Measurements from ENCODE around the gene PEPD. TPM values are rescaled to one million over a fixed set of nuclear protein-coding genes. Genes with fewer than 3 reads are reported as not detected.

PEPD gene
- total RNA-seq, 4 donors from 2014 or later: 40.1 to 61.4 (median 53.4) TPM

GRCh38 chr19:33365691-33366090 is 155.9 kb downstream of the PEPD start:
- no peak overlapping the region for H3K4me3 ChIP-seq
- 80 to 90% methylated on average over 7 of the region's 7 CpGs for WGBS, 2 donors
- peaks cover 0 to 17% (median 0%) of the 10 kb centered on the region in 3 donors for H3K4me1 ChIP-seq
- no peak overlapping the region for H3K27ac ChIP-seq
- no peaks in the 10 kb centered on the region for H3K27me3 ChIP-seq
- DNase-seq: no peak
- H3K9me3 ChIP-seq: no peaks in the 10 kb centered on the region
- intact Hi-C loops (cut with DNase I): no loop called here
- TF ChIP-seq POLR2A (IDR thresholded peaks at IDR 0.05): no peak
- TF ChIP-seq CTCF (IDR thresholded peaks at IDR 0.05): no peak
- no peaks in the 10 kb centered on the region for H3K36me3 ChIP-seq

- Histone ChIP-seq H3K27me3 (no peaks in the 10 kb centered on the region), H3K36me3 (no peaks in the 10 kb centered on the region), H3K9me3 (no peaks in the 10 kb centered on the region), H3K4me3 (no peak overlapping the region), H3K4me1 (peaks cover 0 to 25% (median 0%) of the 10 kb centered on the region in 3 donors), H3K27ac (no peak overlapping the region)
- no peak for TF ChIP-seq CTCF (IDR thresholded peaks at IDR 0.05)
- TF ChIP-seq POLR2A (IDR thresholded peaks at IDR 0.05): no peak
- 91% methylated on average over 5 of the region's 5 CpGs for WGBS, 2 donors
- no peak for DNase-seq
- intact Hi-C loops (cut with DNase I): no loop called here
Observed at GRCh38 chr19:33363476-33363875, 158.1 kb downstream of the PEPD start.

- intact Hi-C loops (cut with DNase I): no loop called here
- no peak for DNase-seq
- TF ChIP-seq CTCF (IDR thresholded peaks at IDR 0.05) (no peak), POLR2A (IDR thresholded peaks at IDR 0.05) (no peak)
- Histone ChIP-seq H3K27me3 (no peaks in the 10 kb centered on the region), H3K36me3 (no peaks in the 10 kb centered on the region), H3K4me3 (no peak overlapping the region), H3K4me1 (peaks cover 0 to 25% (median 6%) of the 10 kb centered on the region in 3 donors), H3K9me3 (no peaks in the 10 kb centered on the region), H3K27ac (no peak overlapping the region)
- 85% methylated on average over 6 of the region's 6 CpGs for WGBS, 2 donors
Observed at GRCh38 chr19:33362508-33363228, 158.9 kb downstream of the PEPD start.

- H3K4me1 ChIP-seq: peaks cover 0 to 29% (median 7%) of the 10 kb centered on the region in 3 donors
- H3K4me3 ChIP-seq: no peak overlapping the region
- no peak for TF ChIP-seq CTCF (IDR thresholded peaks at IDR 0.05)
- TF ChIP-seq POLR2A (IDR thresholded peaks at IDR 0.05): no peak
- no peaks in the 10 kb centered on the region for H3K36me3 ChIP-seq
- intact Hi-C loops (cut with DNase I): no loop called here
- no peaks in the 10 kb centered on the region for H3K27me3 ChIP-seq
- no peak for DNase-seq
- H3K9me3 ChIP-seq: peaks cover 0 to 9% (median 7%) of the 10 kb centered on the region in 3 donors
- 84 to 88% methylated on average over 3 of the region's 3 CpGs for WGBS, 2 donors
- no peak overlapping the region for H3K27ac ChIP-seq
Observed at GRCh38 chr19:33359581-33359980, 162.0 kb downstream of the PEPD start.

GRCh38 chr19:33358408-33358807 is 163.2 kb downstream of the PEPD start:
- peak overlapping the region in 3 of 4 donors; percentile 47 to 74 (median 71) for H3K27ac ChIP-seq
- no peak for DNase-seq
- no peaks in the 10 kb centered on the region for H3K36me3 ChIP-seq
- H3K27me3 ChIP-seq: no peaks in the 10 kb centered on the region
- no peak overlapping the region for H3K4me3 ChIP-seq
- peaks cover 0 to 29% (median 7%) of the 10 kb centered on the region in 3 donors for H3K4me1 ChIP-seq
- WGBS, 2 donors: 37 to 46% methylated on average over 6 of the region's 6 CpGs
- no peak for TF ChIP-seq CTCF (IDR thresholded peaks at IDR 0.05)
- no peak for TF ChIP-seq POLR2A (IDR thresholded peaks at IDR 0.05)
- intact Hi-C loops (cut with DNase I): no loop called here
- peaks cover 0 to 9% (median 7%) of the 10 kb centered on the region in 3 donors for H3K9me3 ChIP-seq

Measured in esophagus squamous epithelium (tissue), 5 donors.